H9 (cell line): ENCODE measurements around the gene ARHGEF16. TPM values are rescaled to one million over a fixed set of nuclear protein-coding genes. Genes with fewer than 3 reads are reported as not detected.

Source experiments
- DNase-seq: peaks from one replicate; pipeline ENCODE4 v3.0.0-alpha.2; 2017
- H2AFZ ChIP-seq: one replicate; pipeline ENCODE4 v1.6.1; 2013; ENCODE audit warnings: mild to moderate bottlenecking, low read length, control low read depth, moderate library complexity
- H2AK5ac ChIP-seq: 2 replicates; pipeline ENCODE4 v1.6.1; 2013; ENCODE audit warnings: low read length, control low read depth, mixed read lengths; ENCODE audit not compliant: insufficient read length
- H2BK120ac ChIP-seq: one replicate; pipeline ENCODE4 v1.6.1; 2013; ENCODE audit warnings: low read depth, mild to moderate bottlenecking, low read length, control low read depth, inconsistent platforms; ENCODE audit not compliant: poor library complexity, severe bottlenecking
- H2BK12ac ChIP-seq: 2 replicates; pipeline ENCODE4 v1.6.1; 2013; ENCODE audit warnings: low read length, control low read depth, mixed read lengths, low read depth; ENCODE audit not compliant: insufficient read length
- H2BK15ac ChIP-seq: 2 replicates; pipeline ENCODE4 v1.6.1; 2013; ENCODE audit warnings: low read depth, low read length, control low read depth
- H2BK20ac ChIP-seq: one replicate; pipeline ENCODE4 v1.6.1; 2013; ENCODE audit warnings: low read depth, mild to moderate bottlenecking, low read length, control low read depth, inconsistent platforms; ENCODE audit not compliant: poor library complexity, severe bottlenecking
- H2BK5ac ChIP-seq: 2 replicates; pipeline ENCODE4 v1.6.1; 2013; ENCODE audit warnings: low read length, control low read depth, mixed read lengths; ENCODE audit not compliant: insufficient read length
- H3K14ac ChIP-seq: 2 replicates; pipeline ENCODE4 v1.6.1; 2013; ENCODE audit warnings: low read length, control low read depth; ENCODE audit not compliant: insufficient read depth
- H3K18ac ChIP-seq: 2 replicates; pipeline ENCODE4 v1.6.1; 2013; ENCODE audit warnings: low read depth, mild to moderate bottlenecking, mixed read lengths, low read length, control low read depth; ENCODE audit not compliant: insufficient read length
- H3K23ac ChIP-seq: 2 replicates; pipeline ENCODE4 v1.6.1; 2013; ENCODE audit warnings: low read length, control low read depth, mixed read lengths, low read depth; ENCODE audit not compliant: insufficient read length
- H3K23me2 ChIP-seq: 2 replicates; pipeline ENCODE4 v1.6.1; 2013; ENCODE audit warnings: low read depth, mild to moderate bottlenecking, mixed read lengths, low read length, control low read depth; ENCODE audit not compliant: insufficient read length, poor library complexity, severe bottlenecking
- H3K27ac ChIP-seq: 2 replicates; pipeline ENCODE4 v1.5.1; 2013; ENCODE audit warnings: low read length, control low read depth, mixed read lengths, low read depth; ENCODE audit not compliant: insufficient read length
- H3K27me3 ChIP-seq: 2 replicates; pipeline ENCODE4 v1.6.1; 2013; ENCODE audit warnings: low read length, control low read depth, inconsistent platforms; ENCODE audit not compliant: insufficient read depth
- H3K4ac ChIP-seq: 2 replicates; pipeline ENCODE4 v1.6.1; 2013; ENCODE audit warnings: low read depth, mild to moderate bottlenecking, control low read depth, inconsistent platforms, low read length, moderate library complexity
- H3K4me1 ChIP-seq: 2 replicates; pipeline ENCODE4 v1.6.1; 2013; ENCODE audit warnings: low read length, control low read depth, inconsistent platforms; ENCODE audit not compliant: insufficient read depth
- H3K4me2 ChIP-seq: 2 replicates; pipeline ENCODE4 v1.6.1; 2013; ENCODE audit warnings: low read length, control low read depth, mixed read lengths; ENCODE audit not compliant: insufficient read length, insufficient read depth
- H3K56ac ChIP-seq: 2 replicates; pipeline ENCODE4 v1.6.1; 2013; ENCODE audit warnings: low read depth, mild to moderate bottlenecking, mixed read lengths, low read length, control low read depth; ENCODE audit not compliant: insufficient read length
- H3K79me1 ChIP-seq: 2 replicates; pipeline ENCODE4 v1.6.1; 2013; ENCODE audit warnings: low read depth, mild to moderate bottlenecking, moderate library complexity, low read length, control low read depth, inconsistent platforms; ENCODE audit not compliant: insufficient read depth, poor library complexity, severe bottlenecking
- H3K79me2 ChIP-seq: 2 replicates; pipeline ENCODE4 v1.6.1; 2013; ENCODE audit warnings: low read length, control low read depth, inconsistent platforms; ENCODE audit not compliant: insufficient read depth
- H3K9ac ChIP-seq: 2 replicates; pipeline ENCODE4 v1.6.1; 2013; ENCODE audit warnings: low read length, control low read depth, mixed read lengths; ENCODE audit not compliant: insufficient read length; ENCODE audit errors: extremely low read depth
- H3K9me3 ChIP-seq: one replicate; pipeline ENCODE4 v1.6.1; 2013; ENCODE audit warnings: low read depth, low read length, inconsistent platforms; ENCODE audit not compliant: control insufficient read depth
- H3T11ph ChIP-seq: one replicate; pipeline ENCODE4 v1.6.1; 2013; ENCODE audit warnings: mild to moderate bottlenecking, low read length, control low read depth, inconsistent platforms
- H4K20me1 ChIP-seq: one replicate; pipeline ENCODE4 v1.6.1; 2013; ENCODE audit not compliant: control insufficient read depth, insufficient read length, insufficient read depth
- H4K5ac ChIP-seq: 2 replicates; pipeline ENCODE4 v1.6.1; 2013; ENCODE audit warnings: low read depth, mild to moderate bottlenecking, mixed read lengths, low read length, control low read depth; ENCODE audit not compliant: insufficient read length
- H4K8ac ChIP-seq: replicated peaks from 2 replicates; pipeline ENCODE4 v1.6.1; 2013; ENCODE audit warnings: low read length, control low read depth, mixed read lengths, low read depth; ENCODE audit not compliant: insufficient read length
- H4K91ac ChIP-seq: 2 replicates; pipeline ENCODE4 v1.6.1; 2013; ENCODE audit warnings: low read depth, mild to moderate bottlenecking, moderate library complexity, mixed read lengths, low read length, control low read depth; ENCODE audit not compliant: insufficient read length
- H3K27ac Mint-ChIP-seq, 3 experiments: 2 replicates in 2 of 3; 3 replicates in 1 of 3; pipeline ENCODE4 v1.8.0; 2020 to 2021; ENCODE audit warnings: mixed read lengths in 3 of 3, mild to moderate bottlenecking in 1 of 3, moderate library complexity in 1 of 3
- H3K27me3 Mint-ChIP-seq: 2 replicates; pipeline ENCODE4 v1.8.0; 2021; ENCODE audit warnings: low read depth, mild to moderate bottlenecking, moderate library complexity, mixed read lengths
- H3K36me3 Mint-ChIP-seq, 3 experiments: 2 replicates in 2 of 3; 3 replicates in 1 of 3; pipeline ENCODE4 v1.8.0; 2020 to 2021; ENCODE audit warnings: low read depth in 3 of 3, mixed read lengths in 3 of 3; ENCODE audit not compliant: insufficient read depth in 1 of 3
- H3K4me1 Mint-ChIP-seq, 2 experiments: 2 replicates each; pipeline ENCODE4 v1.8.0; 2020; ENCODE audit warnings: mixed read lengths in 2 of 2
- H3K4me3 Mint-ChIP-seq, 2 experiments: 2 replicates in 1 of 2; 3 replicates in 1 of 2; pipeline ENCODE4 v1.8.0; 2020 to 2021; ENCODE audit warnings: mild to moderate bottlenecking in 2 of 2, mixed read lengths in 2 of 2, moderate library complexity in 1 of 2
- H3K9me3 Mint-ChIP-seq, 2 experiments: 2 replicates in 1 of 2; 3 replicates in 1 of 2; pipeline ENCODE4 v1.8.0; 2020; ENCODE audit warnings: mild to moderate bottlenecking in 2 of 2, mixed read lengths in 2 of 2, moderate library complexity in 1 of 2
- CTCF ChIP-seq: fragments of 200-600 bp; sonication (generic); conservative IDR thresholded peaks from 3 replicates; pipeline ENCODE4 v1.8.0; 2021; ENCODE audit warnings: antibody characterized with exemption, mild to moderate bottlenecking
- WGBS: extraction: QIAGEN DNeasy Blood & Tissue Kit; methylation state at CpG from one replicate; pipeline ENCODE4 v1.1.7; 2013; ENCODE audit warnings: missing lambda C conversion rate, low lambda C conversion rate, mixed read lengths; ENCODE audit not compliant: insufficient read length; ENCODE audit errors: extremely low coverage; 5-methylcytosine and 5-hydroxymethylcytosine counted together
- total RNA-seq: library from RNA; stranded (reverse); gene quantifications from 2 replicates; pipeline ENCODE4 v1.2.1, GENCODE V29; 2021

ARHGEF16 gene
- total RNA-seq, 1 experiment from 2014 or later = 48.5 TPM

GRCh38 chr1:3488432-3488831, 34.0 kb downstream of the ARHGEF16 start:
- Histone ChIP-seq H3K79me2 (no peaks in the 10 kb centered on the region), H3K27me3 (no peaks in the 10 kb centered on the region), H3K23ac (no peak overlapping the region), H3T11ph (no peak overlapping the region), H4K5ac (no peak overlapping the region), H3K23me2 (no peaks in the 10 kb centered on the region), H2AFZ (no peak overlapping the region), H2BK15ac (no peak overlapping the region), H3K18ac (no peak overlapping the region), H4K20me1 (no peaks in the 10 kb centered on the region), H2AK5ac (no peak overlapping the region), H3K56ac (no peak overlapping the region), H3K9me3 (no peaks in the 10 kb centered on the region), H2BK5ac (no peak overlapping the region), H2BK20ac (no peak overlapping the region), H4K8ac (no peak overlapping the region), H3K4me1 (no peaks in the 10 kb centered on the region), H3K4me2 (no peak overlapping the region), H3K27ac (no peak overlapping the region), H4K91ac (no peak overlapping the region), H3K14ac (no peak overlapping the region), H3K9ac (no peak overlapping the region), H3K4ac (no peak overlapping the region), H3K79me1 (no peaks in the 10 kb centered on the region), H2BK12ac (no peak overlapping the region), H2BK120ac (no peak overlapping the region)
- TF ChIP-seq CTCF = no peak
- DNase-seq = no peak
- peaks cover 9 to 44% of the 10 kb centered on the region in 2 experiments; a peak in 4 of 5 replicates for H3K9me3 Mint-ChIP-seq
- peaks cover 5 to 6% of the 10 kb centered on the region in 2 experiments; a peak in 3 of 4 replicates for H3K4me1 Mint-ChIP-seq
- WGBS = no CpG with 5 or more reads among the region's 4 CpGs
- peaks cover 7 to 41% (median 20%) of the 10 kb centered on the region in 3 experiments; a peak in 6 of 7 replicates for H3K36me3 Mint-ChIP-seq
- peaks cover 7% of the 10 kb centered on the region for H3K27me3 Mint-ChIP-seq
- no peak overlapping the region for H3K4me3 Mint-ChIP-seq
- H3K27ac Mint-ChIP-seq = no peak overlapping the region
